ENCODE data around the gene AFAP1.

AFAP1 gene

GRCh38 chr4:7709431-7709830 lies 230.2 kb downstream of the AFAP1 start:
- no peak for DNase-seq

- no peak for DNase-seq
These were observed 230.7 kb downstream of the AFAP1 start for GRCh38 chr4:7708981-7709380.

All from NCI-H187 treated with DMSO at 0.1 percent for 48 hours (cell line).